T-helper 1 cell treated with Interleukin-12 subunit alpha and Interleukin-12 subunit beta and Interleukin-4 antibody, amounts not matched to agents 30 μg/mL and 1 μg/mL, for 36 hours (primary cell): ENCODE measurements around the gene NOM1.
A peak's percentile ranks its signal among the peaks of the same experiment; 100 is the strongest.
"Not testable (repeated sequence)": the region's sequence is repeated elsewhere in the genome, so short reads cannot be mapped to it uniquely, and the experiment has no call there.

Experiments
- H3K27ac Mint-ChIP-seq: one replicate; pipeline ENCODE4 v1.8.0; 2021; ENCODE audit warnings: mild to moderate bottlenecking, mixed read lengths
- H3K27me3 Mint-ChIP-seq: one replicate; pipeline ENCODE4 v1.8.0; 2021; ENCODE audit warnings: low read depth, mixed read lengths
- H3K36me3 Mint-ChIP-seq: one replicate; pipeline ENCODE4 v1.8.0; 2021; ENCODE audit warnings: low read depth, mixed read lengths
- H3K4me1 Mint-ChIP-seq: one replicate; pipeline ENCODE4 v1.8.0; 2021; ENCODE audit warnings: low read depth, mixed read lengths
- H3K4me3 Mint-ChIP-seq: one replicate; pipeline ENCODE4 v1.8.0; 2021; ENCODE audit warnings: mild to moderate bottlenecking, moderate library complexity, mixed read lengths
- H3K9me3 Mint-ChIP-seq: one replicate; pipeline ENCODE4 v1.8.0; 2021; ENCODE audit warnings: mixed read lengths

The NOM1 gene

GRCh38 chr7:156950381-156950858 lies 908 bp downstream of the NOM1 start:
- H3K4me3 Mint-ChIP-seq, result peak overlapping the region; percentile 95
- no peaks in the 10 kb centered on the region for H3K9me3 Mint-ChIP-seq
- peak overlapping the region; percentile 87 for H3K27ac Mint-ChIP-seq
- H3K36me3 Mint-ChIP-seq, result peaks cover 29% of the 10 kb centered on the region
- peaks cover 18% of the 10 kb centered on the region for H3K27me3 Mint-ChIP-seq
- peaks cover 22% of the 10 kb centered on the region for H3K4me1 Mint-ChIP-seq

GRCh38 chr7:156953215-156953614 lies 3.7 kb downstream of the NOM1 start:
- H3K27me3 Mint-ChIP-seq, H3K27ac Mint-ChIP-seq, H3K4me3 Mint-ChIP-seq, H3K9me3 Mint-ChIP-seq: not testable (repeated sequence)
- peaks cover 36% of the 10 kb centered on the region for H3K36me3 Mint-ChIP-seq
- H3K4me1 Mint-ChIP-seq, result peaks cover 15% of the 10 kb centered on the region

GRCh38 chr7:156954941-156955340 lies 5.4 kb downstream of the NOM1 start:
- H3K27ac Mint-ChIP-seq, result no peak overlapping the region
- H3K27me3 Mint-ChIP-seq, result no peaks in the 10 kb centered on the region
- H3K36me3 Mint-ChIP-seq, result peaks cover 41% of the 10 kb centered on the region
- H3K4me1 Mint-ChIP-seq, result peaks cover 15% of the 10 kb centered on the region
- H3K9me3 Mint-ChIP-seq, result no peaks in the 10 kb centered on the region
- no peak overlapping the region for H3K4me3 Mint-ChIP-seq

- H3K36me3 Mint-ChIP-seq, result peaks cover 51% of the 10 kb centered on the region
- no peaks in the 10 kb centered on the region for H3K9me3 Mint-ChIP-seq
- H3K4me3 Mint-ChIP-seq, result no peak overlapping the region
- no peak overlapping the region for H3K27ac Mint-ChIP-seq
- peaks cover 3% of the 10 kb centered on the region for H3K4me1 Mint-ChIP-seq
- H3K27me3 Mint-ChIP-seq, result no peaks in the 10 kb centered on the region
Measured at GRCh38 chr7:156956727-156957126, 7.2 kb downstream of the NOM1 start.

- Mint-ChIP-seq H3K4me1 (no peaks in the 10 kb centered on the region), H3K36me3 (peaks cover 38% of the 10 kb centered on the region), H3K27me3 (no peaks in the 10 kb centered on the region), H3K4me3 (no peak overlapping the region), H3K9me3 (no peaks in the 10 kb centered on the region), H3K27ac (no peak overlapping the region)
Measured at GRCh38 chr7:156962145-156962544, 12.6 kb downstream of the NOM1 start.

GRCh38 chr7:156962897-156963296 lies 13.4 kb downstream of the NOM1 start:
- Mint-ChIP-seq H3K36me3 (peaks cover 41% of the 10 kb centered on the region), H3K4me1 (no peaks in the 10 kb centered on the region), H3K27ac (no peak overlapping the region), H3K27me3 (no peaks in the 10 kb centered on the region), H3K9me3 (no peaks in the 10 kb centered on the region), H3K4me3 (no peak overlapping the region)

GRCh38 chr7:156963472-156963871 lies 14.0 kb downstream of the NOM1 start:
- H3K27me3 Mint-ChIP-seq, result no peaks in the 10 kb centered on the region
- peaks cover 41% of the 10 kb centered on the region for H3K36me3 Mint-ChIP-seq
- no peak overlapping the region for H3K27ac Mint-ChIP-seq
- H3K4me1 Mint-ChIP-seq, result no peaks in the 10 kb centered on the region
- H3K9me3 Mint-ChIP-seq, result no peaks in the 10 kb centered on the region
- no peak overlapping the region for H3K4me3 Mint-ChIP-seq

GRCh38 chr7:156964971-156965370 lies 15.5 kb downstream of the NOM1 start:
- Mint-ChIP-seq H3K4me1 (no peaks in the 10 kb centered on the region), H3K36me3 (peaks cover 41% of the 10 kb centered on the region)

GRCh38 chr7:156966387-156966786 lies 16.9 kb downstream of the NOM1 start:
- Mint-ChIP-seq H3K9me3 (no peaks in the 10 kb centered on the region), H3K27ac (no peak overlapping the region), H3K4me3 (no peak overlapping the region), H3K27me3 (no peaks in the 10 kb centered on the region), H3K4me1 (no peaks in the 10 kb centered on the region), H3K36me3 (peaks cover 31% of the 10 kb centered on the region)

More at GRCh38 chr7:156964971-156965370, 15.5 kb downstream of the NOM1 start:
- H3K4me3 Mint-ChIP-seq, result no peak overlapping the region
- H3K9me3 Mint-ChIP-seq, result no peaks in the 10 kb centered on the region
- no peaks in the 10 kb centered on the region for H3K27me3 Mint-ChIP-seq
- no peak overlapping the region for H3K27ac Mint-ChIP-seq

- H3K4me3 Mint-ChIP-seq, result no peak overlapping the region
- peaks cover 25% of the 10 kb centered on the region for H3K36me3 Mint-ChIP-seq
- H3K4me1 Mint-ChIP-seq, result no peaks in the 10 kb centered on the region
- H3K27ac Mint-ChIP-seq, result no peak overlapping the region
- H3K9me3 Mint-ChIP-seq, result no peaks in the 10 kb centered on the region
- no peaks in the 10 kb centered on the region for H3K27me3 Mint-ChIP-seq
Measured at GRCh38 chr7:156968183-156968582, 18.7 kb downstream of the NOM1 start.

- peak overlapping the region; percentile 5 for H3K27ac Mint-ChIP-seq
- H3K36me3 Mint-ChIP-seq, result peaks cover 21% of the 10 kb centered on the region
- H3K4me3 Mint-ChIP-seq, result no peak overlapping the region
- H3K27me3 Mint-ChIP-seq, result no peaks in the 10 kb centered on the region
- no peaks in the 10 kb centered on the region for H3K4me1 Mint-ChIP-seq
- H3K9me3 Mint-ChIP-seq, result no peaks in the 10 kb centered on the region
Measured at GRCh38 chr7:156969972-156970420, 20.5 kb downstream of the NOM1 start.

- Mint-ChIP-seq H3K4me3 (no peak overlapping the region), H3K27me3 (no peaks in the 10 kb centered on the region), H3K9me3 (peaks cover 10% of the 10 kb centered on the region), H3K4me1 (no peaks in the 10 kb centered on the region), H3K27ac (no peak overlapping the region), H3K36me3 (peaks cover 15% of the 10 kb centered on the region)
Measured at GRCh38 chr7:156975620-156976019, 26.1 kb downstream of the NOM1 start.

- Mint-ChIP-seq H3K27me3 (no peaks in the 10 kb centered on the region), H3K9me3 (peaks cover 10% of the 10 kb centered on the region), H3K27ac (no peak overlapping the region), H3K4me1 (no peaks in the 10 kb centered on the region), H3K4me3 (no peak overlapping the region), H3K36me3 (peaks cover 12% of the 10 kb centered on the region)
Measured at GRCh38 chr7:156979007-156979606, 29.6 kb downstream of the NOM1 start.

- no peak overlapping the region for H3K27ac Mint-ChIP-seq
- H3K36me3 Mint-ChIP-seq, result peaks cover 12% of the 10 kb centered on the region
- H3K4me1 Mint-ChIP-seq, result no peaks in the 10 kb centered on the region
- H3K4me3 Mint-ChIP-seq, result no peak overlapping the region
- no peaks in the 10 kb centered on the region for H3K27me3 Mint-ChIP-seq
- peaks cover 10% of the 10 kb centered on the region for H3K9me3 Mint-ChIP-seq
Measured at GRCh38 chr7:156979711-156980110, 30.2 kb downstream of the NOM1 start.

- Mint-ChIP-seq H3K36me3 (peaks cover 6% of the 10 kb centered on the region), H3K4me3 (no peak overlapping the region), H3K27me3 (no peaks in the 10 kb centered on the region), H3K27ac (no peak overlapping the region), H3K4me1 (no peaks in the 10 kb centered on the region), H3K9me3 (peaks cover 6% of the 10 kb centered on the region)
Measured at GRCh38 chr7:156984174-156984891, 34.8 kb downstream of the NOM1 start.
